Esophagus squamous epithelium (tissue), 5 donors: ENCODE measurements around the gene WDR70. TPM values are rescaled to one million over a fixed set of nuclear protein-coding genes. Genes with fewer than 3 reads are reported as not detected.
"Not testable (repeated sequence)": the region's sequence is repeated elsewhere in the genome, so short reads cannot be mapped to it uniquely, and the experiment has no call there.

Source experiments
- DNase-seq: peaks from one replicate; lab custom pipeline; 2025; lab: John Stamatoyannopoulos, UW
- H3K27ac ChIP-seq, 4 donors: fragments of 200-600 bp; sonication (generic); one replicate each; pipeline ENCODE4 v1.5.1; 2016 to 2019; ENCODE audit warnings: mild to moderate bottlenecking in 1 of 4
- H3K27me3 ChIP-seq, 4 donors: fragments of 200-600 bp; sonication (generic); 1 replicate in 3 of 4; 2 replicates in 1 of 4; pipeline versions ENCODE4 v1.5.1 to v1.6.0; 2017 to 2021; ENCODE audit warnings: antibody characterized with exemption in 1 of 4
- H3K36me3 ChIP-seq, 3 donors: fragments of 200-600 bp; sonication (generic); one replicate each; pipeline ENCODE4 v1.5.1; 2016 to 2019
- H3K4me1 ChIP-seq, 3 donors: fragments of 200-600 bp; sonication (generic); one replicate each; pipeline ENCODE4 v1.5.1; 2017 to 2019
- H3K4me3 ChIP-seq, 4 donors: fragments of 200-600 bp; sonication (generic); 1 replicate in 3 of 4; 2 replicates in 1 of 4; pipeline ENCODE4 v1.5.1; 2016 to 2019; ENCODE audit warnings: mild to moderate bottlenecking in 2 of 4, moderate library complexity in 1 of 4
- H3K9me3 ChIP-seq, 3 donors: fragments of 200-600 bp; sonication (generic); one replicate each; pipeline ENCODE4 v1.5.1; 2016 to 2019
- CTCF ChIP-seq, 6 experiments: fragments of 450-650 bp in 4 of 6; fragments of 200-600 bp in 2 of 6; sonication (generic) in 2 of 6; IDR thresholded peaks; one replicate each; pipeline ENCODE4 v1.5.1; 2016 to 2019; ENCODE audit warnings: antibody characterized with exemption in 6 of 6, mild to moderate bottlenecking in 4 of 6, moderate library complexity in 4 of 6
- POLR2A ChIP-seq, 4 donors: fragments of 450-650 bp; IDR thresholded peaks; one replicate each; pipeline ENCODE4 v1.6.1; 2017; ENCODE audit warnings: antibody characterized with exemption in 4 of 4, mild to moderate bottlenecking in 4 of 4, moderate library complexity in 3 of 4
- WGBS, 2 donors: methylation state at CpG; one replicate each; pipeline ENCODE4 v1.1.5; 2018; 5-methylcytosine and 5-hydroxymethylcytosine counted together
- intact Hi-C: fragments of 100-400 bp; cut with DNase I; formaldehyde crosslinking; loops from one replicate; pipeline ENCODE4 v1.15.0; 2022
- total RNA-seq, 4 donors: library from RNA; depleted of rRNA; stranded (reverse); fragments of >200 nt; gene quantifications; one replicate each; pipeline ENCODE4 v1.1.0, GENCODE V29; 2016
- donor health status: DM: yes; HTN: yes; CAD: no.

WDR70 gene
- total RNA-seq, 4 donors from 2014 or later: 8.2 to 26.1 (median 15.5) TPM

GRCh38 chr5:37436146-37436934 lies 57.2 kb downstream of the WDR70 start:
- no peak for DNase-seq
- no peaks in the 10 kb centered on the region for H3K4me1 ChIP-seq
- no peaks in the 10 kb centered on the region for H3K27me3 ChIP-seq
- H3K4me3 ChIP-seq: no peak overlapping the region
- H3K36me3 ChIP-seq: peaks cover 0 to 14% (median 0%) of the 10 kb centered on the region in 3 donors
- WGBS, 2 donors: 83 to 87% methylated on average over 3 of the region's 3 CpGs
- no peak overlapping the region for H3K27ac ChIP-seq
- H3K9me3 ChIP-seq: no peaks in the 10 kb centered on the region
- TF ChIP-seq POLR2A (IDR thresholded peaks at IDR 0.05): no peak
- no peak for TF ChIP-seq CTCF (IDR thresholded peaks at IDR 0.05)
- intact Hi-C loops: no loop called here

- no peak for DNase-seq
- H3K27me3 ChIP-seq: no peaks in the 10 kb centered on the region
- TF ChIP-seq CTCF (IDR thresholded peaks at IDR 0.05) (no peak), POLR2A (IDR thresholded peaks at IDR 0.05) (no peak)
- intact Hi-C loops: no loop called here
- H3K36me3 ChIP-seq: peaks cover 0 to 20% (median 0%) of the 10 kb centered on the region in 3 donors
- 97 to 100% methylated on average over 2 of the region's 2 CpGs for WGBS, 2 donors
- no peak overlapping the region for H3K27ac ChIP-seq
- no peaks in the 10 kb centered on the region for H3K9me3 ChIP-seq
- H3K4me1 ChIP-seq: no peaks in the 10 kb centered on the region
- H3K4me3 ChIP-seq: no peak overlapping the region
Measured at GRCh38 chr5:37437711-37438110, 58.6 kb downstream of the WDR70 start.

GRCh38 chr5:37445783-37446182 lies 66.7 kb downstream of the WDR70 start:
- H3K9me3 ChIP-seq, intact Hi-C loops, H3K4me3 ChIP-seq, DNase-seq, H3K4me1 ChIP-seq, H3K27ac ChIP-seq, H3K27me3 ChIP-seq: not testable (repeated sequence)
- H3K36me3 ChIP-seq: peaks cover 0 to 47% (median 0%) of the 10 kb centered on the region in 3 donors
- WGBS, 2 donors: 87 to 92% methylated on average over 1 to 3 of the region's 3 CpGs

- WGBS, 2 donors: 93 to 97% methylated on average over 3 to 6 of the region's 6 CpGs
- peaks cover 0 to 5% (median 0%) of the 10 kb centered on the region in 3 donors for H3K9me3 ChIP-seq
- no peaks in the 10 kb centered on the region for H3K4me1 ChIP-seq
- intact Hi-C loops: no loop called here
- H3K36me3 ChIP-seq: peaks cover 0 to 59% (median 0%) of the 10 kb centered on the region in 3 donors
- TF ChIP-seq CTCF (IDR thresholded peaks at IDR 0.05): no peak
- no peak for TF ChIP-seq POLR2A (IDR thresholded peaks at IDR 0.05)
- H3K27me3 ChIP-seq: no peaks in the 10 kb centered on the region
- DNase-seq: no peak
- H3K27ac ChIP-seq: no peak overlapping the region
- H3K4me3 ChIP-seq: no peak overlapping the region
Measured at GRCh38 chr5:37448941-37449340, 69.8 kb downstream of the WDR70 start.

GRCh38 chr5:37451991-37452390 lies 72.9 kb downstream of the WDR70 start:
- H3K9me3 ChIP-seq, intact Hi-C loops, H3K27me3 ChIP-seq, H3K4me1 ChIP-seq, DNase-seq, H3K27ac ChIP-seq, H3K4me3 ChIP-seq: not testable (repeated sequence)
- WGBS, 2 donors: 95 to 98% methylated on average over 3 of the region's 3 CpGs
- H3K36me3 ChIP-seq: peaks cover 0 to 36% (median 0%) of the 10 kb centered on the region in 3 donors

- H3K27ac ChIP-seq, intact Hi-C loops, H3K27me3 ChIP-seq, H3K9me3 ChIP-seq, DNase-seq, H3K4me3 ChIP-seq, H3K4me1 ChIP-seq: not testable (repeated sequence)
- WGBS, 2 donors: 79 to 91% methylated on average over 6 of the region's 7 CpGs
- peaks cover 0 to 36% (median 0%) of the 10 kb centered on the region in 3 donors for H3K36me3 ChIP-seq
Measured at GRCh38 chr5:37453252-37453651, 74.1 kb downstream of the WDR70 start.

GRCh38 chr5:37454402-37455055 lies 75.4 kb downstream of the WDR70 start:
- H3K4me3 ChIP-seq, H3K27ac ChIP-seq, H3K27me3 ChIP-seq, H3K4me1 ChIP-seq, H3K9me3 ChIP-seq, DNase-seq, intact Hi-C loops: not testable (repeated sequence)
- 28 to 53% methylated on average over 1 of the region's 1 CpG for WGBS, 2 donors
- peaks cover 0 to 31% (median 0%) of the 10 kb centered on the region in 3 donors for H3K36me3 ChIP-seq

GRCh38 chr5:37463191-37464051 lies 84.3 kb downstream of the WDR70 start:
- H3K27me3 ChIP-seq, H3K36me3 ChIP-seq, H3K4me1 ChIP-seq, H3K4me3 ChIP-seq, H3K9me3 ChIP-seq, DNase-seq, intact Hi-C loops: not testable (repeated sequence)
- WGBS, 2 donors: 54 to 63% methylated on average over 7 of the region's 7 CpGs
- peak overlapping the region in 1 of 4 donors; percentile 19 for H3K27ac ChIP-seq

GRCh38 chr5:37464581-37464980 lies 85.5 kb downstream of the WDR70 start:
- H3K36me3 ChIP-seq, H3K9me3 ChIP-seq, intact Hi-C loops, H3K27ac ChIP-seq, H3K4me3 ChIP-seq, H3K27me3 ChIP-seq, H3K4me1 ChIP-seq, DNase-seq: not testable (repeated sequence)
- WGBS, 2 donors: 51 to 84% methylated on average over 2 of the region's 2 CpGs
